Pancreas (tissue), 10 donors: ENCODE results near the gene TNXB. TPM values are rescaled to one million over a fixed set of nuclear protein-coding genes. Genes with fewer than 3 reads are reported as not detected.

Source experiments
- ATAC-seq, 4 donors: fragments of 200-7000 bp; cut with Tn5 transposase; one replicate each; pipeline versions ENCODE4 v1.8.0 to v1.9.1; 2020; ENCODE audit warnings: mild to moderate bottlenecking in 4 of 4, moderate library complexity in 4 of 4
- DNase-seq, 6 donors: peaks; one replicate each; pipeline ENCODE4 v3.0.0-alpha.2; 2020
- FAIRE-seq: peaks from 2 replicates; lab custom pipeline; 2012; peaks lifted over from hg19 to GRCh38; lab: Jason Lieb, UNC
- H3K27ac ChIP-seq, 4 donors: fragments of 200-600 bp; sonication (generic); 1 replicate in 3 of 4; 2 replicates in 1 of 4; pipeline versions ENCODE4 v1.5.0 to v1.8.0; 2020
- H3K27me3 ChIP-seq, 4 donors: fragments of 200-600 bp; one replicate each; pipeline ENCODE4 v1.8.0; 2021
- H3K36me3 ChIP-seq, 3 donors: fragments of 200-600 bp; sonication (generic) in 1 of 3; one replicate each; pipeline versions ENCODE4 v1.5.0 to v1.8.0; 2020 to 2021
- H3K4me1 ChIP-seq, 3 donors: fragments of 200-600 bp; one replicate each; pipeline ENCODE4 v1.8.0; 2021
- H3K4me3 ChIP-seq, 4 donors: fragments of 200-600 bp; sonication (generic) in 2 of 4; one replicate each; pipeline versions ENCODE4 v1.5.0 to v1.8.0; 2020 to 2021
- H3K9me3 ChIP-seq, 4 donors: fragments of 200-600 bp; one replicate each; pipeline ENCODE4 v1.8.0; 2021
- WGBS, 2 donors: extraction: QIAGEN DNeasy Blood & Tissue Kit; methylation state at CpG; one replicate each; pipeline ENCODE4 v1.1.7; 2013; 5-methylcytosine and 5-hydroxymethylcytosine counted together
- intact Hi-C, 3 donors: fragments of 100-400 bp; cut with DNase I; formaldehyde crosslinking; loops; one replicate each; pipeline versions ENCODE4 v1.11.1 to v1.14.2; 2022
- polyA plus RNA-seq, 2 donors: library from polyadenylated mRNA; stranded (reverse); fragments of 200-250 nt; gene quantifications; one replicate each; pipeline ENCODE4 v1.2.3, GENCODE V29; 2013
- total RNA-seq, 6 donors: library from RNA; stranded (reverse); fragmentation: NEBNext Ultra II Directional in 4 of 6; extraction: Animal tissue kit (Norgen Biotek cat#: 25700) in 4 of 6; gene quantifications; one replicate each; pipeline versions ENCODE4 v1.2.1 to v1.2.4, GENCODE V29; 2021 to 2023
- TF ChIP-seq, protein P1 (sequence below), 4 donors: fragments of 200-600 bp; sonication (generic) in 3 of 4; IDR thresholded peaks; one replicate each; pipeline versions ENCODE4 v1.5.0 to v1.8.0; 2021; ENCODE audit warnings: antibody characterized with exemption in 4 of 4
- donor health status: healthy with polysubstance abuse.
- donor health status: DM: no; HTN: no; CAD: no; lungs with moderate emphysema.
- donor health status: DM: no; HTN: no; CAD: no.
- donor health status: control.
- donor health status: control.
- donor health status: Bipolar disorder and iron deficiency.
- donor health status: DM: yes; HTN: yes; CAD: no.
- donor health status: DM: no; HTN: no; CAD: no.
- donor health status: DM: no; HTN: no; CAD: no.
- donor health status: DM: yes; HTN: yes; CAD: no.

TNXB gene, protein sequence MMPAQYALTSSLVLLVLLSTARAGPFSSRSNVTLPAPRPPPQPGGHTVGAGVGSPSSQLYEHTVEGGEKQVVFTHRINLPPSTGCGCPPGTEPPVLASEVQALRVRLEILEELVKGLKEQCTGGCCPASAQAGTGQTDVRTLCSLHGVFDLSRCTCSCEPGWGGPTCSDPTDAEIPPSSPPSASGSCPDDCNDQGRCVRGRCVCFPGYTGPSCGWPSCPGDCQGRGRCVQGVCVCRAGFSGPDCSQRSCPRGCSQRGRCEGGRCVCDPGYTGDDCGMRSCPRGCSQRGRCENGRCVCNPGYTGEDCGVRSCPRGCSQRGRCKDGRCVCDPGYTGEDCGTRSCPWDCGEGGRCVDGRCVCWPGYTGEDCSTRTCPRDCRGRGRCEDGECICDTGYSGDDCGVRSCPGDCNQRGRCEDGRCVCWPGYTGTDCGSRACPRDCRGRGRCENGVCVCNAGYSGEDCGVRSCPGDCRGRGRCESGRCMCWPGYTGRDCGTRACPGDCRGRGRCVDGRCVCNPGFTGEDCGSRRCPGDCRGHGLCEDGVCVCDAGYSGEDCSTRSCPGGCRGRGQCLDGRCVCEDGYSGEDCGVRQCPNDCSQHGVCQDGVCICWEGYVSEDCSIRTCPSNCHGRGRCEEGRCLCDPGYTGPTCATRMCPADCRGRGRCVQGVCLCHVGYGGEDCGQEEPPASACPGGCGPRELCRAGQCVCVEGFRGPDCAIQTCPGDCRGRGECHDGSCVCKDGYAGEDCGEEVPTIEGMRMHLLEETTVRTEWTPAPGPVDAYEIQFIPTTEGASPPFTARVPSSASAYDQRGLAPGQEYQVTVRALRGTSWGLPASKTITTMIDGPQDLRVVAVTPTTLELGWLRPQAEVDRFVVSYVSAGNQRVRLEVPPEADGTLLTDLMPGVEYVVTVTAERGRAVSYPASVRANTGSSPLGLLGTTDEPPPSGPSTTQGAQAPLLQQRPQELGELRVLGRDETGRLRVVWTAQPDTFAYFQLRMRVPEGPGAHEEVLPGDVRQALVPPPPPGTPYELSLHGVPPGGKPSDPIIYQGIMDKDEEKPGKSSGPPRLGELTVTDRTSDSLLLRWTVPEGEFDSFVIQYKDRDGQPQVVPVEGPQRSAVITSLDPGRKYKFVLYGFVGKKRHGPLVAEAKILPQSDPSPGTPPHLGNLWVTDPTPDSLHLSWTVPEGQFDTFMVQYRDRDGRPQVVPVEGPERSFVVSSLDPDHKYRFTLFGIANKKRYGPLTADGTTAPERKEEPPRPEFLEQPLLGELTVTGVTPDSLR (N-terminal part only)
- total RNA-seq (10 to 100 TPM in 2 of 6 donors, 1 to 10 TPM in 4; 5.2 to 15.2 (median 7.1) TPM), polyA plus RNA-seq (10 to 100 TPM; 13.1 to 18.6 TPM)

DNA sequence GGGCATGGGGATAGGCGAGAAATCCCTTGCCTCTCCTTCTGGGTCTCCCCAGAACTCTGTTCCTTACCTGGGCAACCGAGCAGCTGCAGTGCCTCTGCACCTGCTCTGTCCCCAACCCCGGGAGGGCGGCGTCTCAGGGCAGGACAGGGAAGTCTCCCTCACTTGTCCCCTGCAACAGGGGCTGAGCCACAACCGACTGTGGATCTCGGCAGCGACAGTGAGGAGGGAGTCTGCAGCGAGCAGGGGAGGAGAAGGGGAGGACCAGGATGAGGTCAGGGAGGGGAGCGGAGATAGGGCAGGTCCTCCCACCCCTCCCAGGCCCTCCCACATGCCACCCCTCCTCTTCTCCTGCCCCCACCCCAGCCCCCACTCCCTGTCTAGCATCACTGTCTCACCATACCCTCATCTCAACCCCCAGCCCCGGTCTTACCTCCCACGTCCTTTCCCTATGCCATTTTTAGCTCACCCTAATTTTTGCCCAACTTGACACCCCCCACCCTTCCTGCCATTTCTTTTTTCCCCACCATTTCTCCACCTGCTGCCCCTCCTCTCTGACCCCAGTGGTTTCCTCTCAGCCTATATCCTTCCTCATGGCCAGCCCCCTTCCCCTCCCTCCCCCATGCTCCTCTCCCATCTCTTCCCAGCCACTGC lies at the start of gene TNXB:
TSS of gene TNXB (minus strand) at position 225 of the 651 bp plus-strand sequence. CDS start 11,140 bp downstream, outside the sequence.
- TF ChIP-seq, protein P1, sequence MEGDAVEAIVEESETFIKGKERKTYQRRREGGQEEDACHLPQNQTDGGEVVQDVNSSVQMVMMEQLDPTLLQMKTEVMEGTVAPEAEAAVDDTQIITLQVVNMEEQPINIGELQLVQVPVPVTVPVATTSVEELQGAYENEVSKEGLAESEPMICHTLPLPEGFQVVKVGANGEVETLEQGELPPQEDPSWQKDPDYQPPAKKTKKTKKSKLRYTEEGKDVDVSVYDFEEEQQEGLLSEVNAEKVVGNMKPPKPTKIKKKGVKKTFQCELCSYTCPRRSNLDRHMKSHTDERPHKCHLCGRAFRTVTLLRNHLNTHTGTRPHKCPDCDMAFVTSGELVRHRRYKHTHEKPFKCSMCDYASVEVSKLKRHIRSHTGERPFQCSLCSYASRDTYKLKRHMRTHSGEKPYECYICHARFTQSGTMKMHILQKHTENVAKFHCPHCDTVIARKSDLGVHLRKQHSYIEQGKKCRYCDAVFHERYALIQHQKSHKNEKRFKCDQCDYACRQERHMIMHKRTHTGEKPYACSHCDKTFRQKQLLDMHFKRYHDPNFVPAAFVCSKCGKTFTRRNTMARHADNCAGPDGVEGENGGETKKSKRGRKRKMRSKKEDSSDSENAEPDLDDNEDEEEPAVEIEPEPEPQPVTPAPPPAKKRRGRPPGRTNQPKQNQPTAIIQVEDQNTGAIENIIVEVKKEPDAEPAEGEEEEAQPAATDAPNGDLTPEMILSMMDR (IDR thresholded peaks at IDR 0.05): no peak
- Histone ChIP-seq H3K27ac (peak within 1 kb of the TSS in 1 of 4 donors; percentile 33), H3K9me3 (no peaks in the 10 kb centered on the region), H3K4me3 (peak within 1 kb of the TSS in 1 of 4 donors; percentile 14), H3K4me1 (peaks cover 0 to 8% (median 0%) of the 10 kb centered on the region in 3 donors), H3K36me3 (no peaks in the 10 kb centered on the region), H3K27me3 (no peaks in the 10 kb centered on the region)
- FAIRE-seq (no peak), ATAC-seq (peak in 3 of 4 donors; percentile 8 to 30 (median 17)), DNase-seq (peak in 2 of 6 donors; percentile 43 to 56)
- intact Hi-C loops: no loop called here
- 9 to 11% methylated on average over 11 to 12 of the region's 12 CpGs for WGBS, 2 donors

DNA sequence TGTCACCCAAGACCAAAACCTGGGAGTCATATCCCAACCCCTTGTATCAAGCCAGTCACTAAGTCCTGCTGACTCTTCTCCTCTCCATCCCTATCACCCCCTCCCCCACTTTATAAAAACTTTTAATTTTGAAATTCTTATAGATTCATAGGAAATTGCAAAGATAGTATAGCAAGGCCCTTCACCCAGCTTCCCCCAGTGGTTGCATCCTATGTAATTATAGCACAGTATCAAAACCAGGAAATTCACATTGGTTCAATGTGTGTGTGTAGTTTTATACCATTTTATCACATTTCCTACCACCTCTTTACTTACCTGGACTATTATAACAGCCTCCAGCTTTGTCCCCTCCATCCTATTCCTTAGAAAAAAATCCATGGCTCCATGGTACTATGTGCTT lies 48.9 kb upstream of the TNXB start:
- Histone ChIP-seq H3K27ac (no peak overlapping the region), H3K36me3 (peaks cover 0 to 4% (median 0%) of the 10 kb centered on the region in 3 donors), H3K27me3 (no peaks in the 10 kb centered on the region), H3K4me3 (no peak overlapping the region), H3K4me1 (peaks cover 0 to 5% (median 4%) of the 10 kb centered on the region in 3 donors), H3K9me3 (no peaks in the 10 kb centered on the region)
- DNase-seq: no peak
- FAIRE-seq: no peak
- TF ChIP-seq, protein P1 (IDR thresholded peaks at IDR 0.05): no peak
- intact Hi-C loops: no loop called here
- ATAC-seq: no peak

DNA sequence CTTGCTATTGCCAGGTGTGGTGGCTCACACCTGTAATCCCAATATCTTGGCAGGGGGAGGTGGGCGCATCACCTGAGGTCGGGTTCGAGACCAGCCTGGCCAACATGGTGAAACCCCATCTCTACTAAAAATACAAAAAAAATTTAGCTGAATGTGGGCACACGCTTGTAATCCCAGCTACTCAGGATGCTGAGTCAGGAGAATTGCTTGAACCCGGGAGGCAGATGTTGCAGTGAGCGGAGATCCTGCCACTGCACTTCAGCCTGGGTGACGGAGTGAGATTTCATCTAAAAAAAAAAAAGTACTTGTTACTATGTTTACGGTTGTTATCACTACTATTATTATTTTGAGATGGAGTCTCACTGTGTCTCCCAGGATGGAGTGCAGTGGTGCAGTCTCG lies 47.8 kb upstream of the TNXB start:
- TF ChIP-seq, protein P1 (IDR thresholded peaks at IDR 0.05): no peak
- DNase-seq (no peak), ATAC-seq (no peak), FAIRE-seq (no peak)
- 89 to 91% methylated on average over 9 of the region's 9 CpGs for WGBS, 2 donors
- Histone ChIP-seq H3K27me3 (no peaks in the 10 kb centered on the region), H3K4me3 (no peak overlapping the region), H3K4me1 (peaks cover 0 to 5% (median 4%) of the 10 kb centered on the region in 3 donors), H3K9me3 (no peaks in the 10 kb centered on the region), H3K36me3 (peaks cover 0 to 4% (median 0%) of the 10 kb centered on the region in 3 donors), H3K27ac (no peak overlapping the region)
- intact Hi-C loops: no loop called here

DNA sequence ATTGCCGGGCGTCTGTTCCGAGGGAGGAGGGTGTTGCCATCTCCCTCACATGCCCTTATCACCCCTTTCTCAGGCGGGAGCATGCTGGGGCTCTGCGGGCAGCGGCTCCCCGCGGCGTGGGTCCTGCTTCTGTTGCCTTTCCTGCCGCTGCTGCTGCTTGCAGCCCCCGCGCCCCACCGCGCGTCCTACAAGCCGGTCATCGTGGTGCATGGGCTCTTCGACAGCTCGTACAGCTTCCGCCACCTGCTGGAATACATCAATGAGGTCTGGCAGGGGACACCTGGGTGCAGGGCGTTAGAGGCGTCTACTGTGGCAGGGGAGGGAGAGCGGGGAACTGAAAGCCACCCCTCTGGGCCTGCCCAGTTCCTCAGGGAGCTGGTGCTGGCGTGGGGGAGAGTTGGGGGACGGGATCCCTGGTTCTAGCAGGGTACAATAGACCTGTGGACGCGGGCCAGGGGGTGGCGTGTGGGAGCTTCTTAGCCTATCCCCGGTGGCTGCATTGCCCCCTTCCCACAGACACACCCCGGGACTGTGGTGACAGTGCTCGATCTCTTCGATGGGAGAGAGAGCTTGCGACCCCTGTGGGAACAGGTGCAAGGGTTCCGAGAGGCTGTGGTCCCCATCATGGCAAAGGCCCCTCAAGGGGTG lies 45.5 kb upstream of the TNXB start:
- Histone ChIP-seq H3K27me3 (no peaks in the 10 kb centered on the region), H3K27ac (peak overlapping the region; percentile 62 to 76 (median 72)), H3K4me3 (peak overlapping the region; percentile 59 to 79 (median 66)), H3K36me3 (peaks cover 0 to 4% (median 0%) of the 10 kb centered on the region in 3 donors), H3K9me3 (no peaks in the 10 kb centered on the region), H3K4me1 (peaks cover 0 to 5% (median 4%) of the 10 kb centered on the region in 3 donors)
- 3 to 5% methylated on average over 28 to 34 of the region's 34 CpGs for WGBS, 2 donors
- no peak for FAIRE-seq
- ATAC-seq: peak; percentile 84 to 92 (median 90)
- peak; percentile 68 to 88 (median 75) for DNase-seq
- intact Hi-C loops: no loop called here
- TF ChIP-seq, protein P1 (IDR thresholded peaks at IDR 0.05): peak; percentile 9 to 47 (median 32)
